ENCODE results near the gene ATG10.
"Not testable (repeated sequence)": the region's sequence is repeated elsewhere in the genome, so short reads cannot be mapped to it uniquely, and the experiment has no call there.

Gene ATG10

GRCh38 chr5:82139837-82140236, 168.0 kb downstream of the ATG10 start:
- not testable (repeated sequence) for DNase-seq

GRCh38 chr5:82142217-82142841, 170.5 kb downstream of the ATG10 start:
- no peak for DNase-seq

DNA sequence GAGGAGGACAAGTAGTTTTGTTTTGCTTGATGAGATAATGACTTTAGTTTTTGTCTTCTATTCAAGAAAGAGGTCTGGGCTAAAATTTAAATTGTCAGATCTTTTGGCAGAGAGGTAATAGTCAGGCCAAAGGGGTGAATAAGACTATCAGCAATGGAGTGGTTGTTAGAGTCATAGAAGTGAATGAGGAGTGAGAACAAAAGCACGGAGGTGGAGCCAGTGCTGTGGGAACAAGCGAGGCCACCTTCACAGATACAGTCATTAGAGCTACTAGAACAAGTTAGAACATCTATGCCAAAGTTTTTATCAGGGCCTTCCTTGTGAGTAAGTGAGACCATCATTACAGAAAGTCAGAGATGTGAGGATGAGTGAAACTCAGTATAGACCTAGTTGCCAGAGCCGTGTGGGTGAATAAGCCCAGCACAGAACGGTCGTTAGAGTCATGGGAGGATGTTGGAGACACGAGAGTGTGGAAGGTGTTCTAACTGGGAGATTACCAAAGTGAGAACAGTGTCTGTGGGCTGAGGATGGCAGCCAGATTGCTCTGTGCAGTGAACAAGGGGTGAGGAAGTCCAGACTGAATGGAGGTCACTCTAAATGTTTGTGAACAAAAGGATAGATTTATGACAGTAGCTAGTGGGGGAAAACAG, 171.2 kb downstream of the ATG10 start:
- DNase-seq: no peak

- no peak for DNase-seq
These were observed 176.2 kb downstream of the ATG10 start for GRCh38 chr5:82147860-82148573.

DNA sequence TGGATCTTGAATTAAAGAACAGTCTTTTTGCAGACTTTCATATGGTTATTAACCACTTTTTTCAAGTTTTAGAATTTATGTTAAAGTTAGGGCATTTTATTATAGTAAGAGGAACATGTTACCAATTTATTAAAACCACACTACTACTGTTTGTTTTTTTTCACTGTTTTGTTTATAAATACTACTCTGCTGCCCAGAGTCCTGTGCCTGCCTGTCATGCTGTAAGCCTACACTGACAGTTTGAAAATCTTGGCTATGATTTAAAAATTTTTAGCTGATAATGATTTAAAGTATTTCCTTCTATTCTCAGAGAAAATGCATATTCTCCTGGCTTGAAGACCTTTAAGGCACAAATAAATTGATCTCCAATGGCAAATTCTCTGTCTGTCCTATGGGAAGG, 177.6 kb downstream of the ATG10 start:
- DNase-seq: no peak

GRCh38 chr5:82150559-82150958, 178.7 kb downstream of the ATG10 start:
- DNase-seq: no peak

GRCh38 chr5:82151204-82151603, 179.4 kb downstream of the ATG10 start:
- no peak for DNase-seq

- DNase-seq: no peak
These were observed 179.8 kb downstream of the ATG10 start for GRCh38 chr5:82151662-82152061.

DNA sequence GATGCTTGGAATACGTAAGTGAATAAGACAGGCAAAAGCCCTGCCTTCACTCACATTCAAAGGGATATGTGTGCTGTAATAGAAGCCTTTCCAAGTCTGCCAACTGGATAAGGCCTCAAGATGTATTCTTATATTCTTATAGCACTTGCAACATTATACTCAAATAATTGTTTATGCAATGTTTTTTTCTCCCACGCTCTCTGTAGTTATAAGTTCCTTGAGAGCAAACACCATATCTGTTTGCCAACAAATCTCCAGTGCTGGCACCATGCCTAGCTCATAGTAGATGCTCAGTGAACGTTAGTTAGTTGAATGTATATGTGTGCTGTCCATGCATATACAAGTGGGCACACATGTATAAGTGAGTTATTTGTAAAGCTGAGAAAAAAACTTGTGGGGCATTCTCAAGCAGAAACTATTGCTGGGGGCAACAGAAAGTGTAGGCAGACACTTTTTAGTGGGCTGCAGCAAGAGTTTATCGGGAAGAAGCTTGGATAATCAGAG, 181.2 kb downstream of the ATG10 start:
- DNase-seq: no peak

GRCh38 chr5:82154776-82155175, 183.0 kb downstream of the ATG10 start:
- no peak for DNase-seq

- DNase-seq: no peak
These were observed 183.5 kb downstream of the ATG10 start for GRCh38 chr5:82155305-82155704.

DNA sequence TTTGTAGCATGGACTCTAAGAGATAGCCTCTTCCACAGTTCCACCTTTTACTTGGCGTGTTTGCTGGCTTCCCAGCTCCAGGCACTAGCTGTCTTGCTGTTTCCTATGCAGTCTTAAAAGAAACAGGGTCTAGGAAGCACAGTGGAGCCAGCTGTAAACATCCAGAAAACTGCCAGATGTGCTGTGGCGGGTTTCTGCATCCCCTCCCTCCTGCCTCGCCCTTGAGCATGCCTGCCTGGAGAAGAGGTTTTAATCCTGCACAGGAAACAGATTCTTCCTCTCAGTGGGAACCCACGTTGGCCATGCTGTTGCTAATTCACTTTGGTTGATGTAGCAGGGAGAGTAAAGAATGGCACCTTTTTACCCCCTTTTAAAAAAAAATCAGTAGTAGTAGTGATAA, 185.1 kb downstream of the ATG10 start:
- DNase-seq: no peak

- no peak for DNase-seq
These were observed 187.1 kb downstream of the ATG10 start for GRCh38 chr5:82158755-82159413.

- no peak for DNase-seq
These were observed 189.1 kb downstream of the ATG10 start for GRCh38 chr5:82160948-82161347.

GRCh38 chr5:82162573-82162972, 190.8 kb downstream of the ATG10 start:
- no peak for DNase-seq

DNA sequence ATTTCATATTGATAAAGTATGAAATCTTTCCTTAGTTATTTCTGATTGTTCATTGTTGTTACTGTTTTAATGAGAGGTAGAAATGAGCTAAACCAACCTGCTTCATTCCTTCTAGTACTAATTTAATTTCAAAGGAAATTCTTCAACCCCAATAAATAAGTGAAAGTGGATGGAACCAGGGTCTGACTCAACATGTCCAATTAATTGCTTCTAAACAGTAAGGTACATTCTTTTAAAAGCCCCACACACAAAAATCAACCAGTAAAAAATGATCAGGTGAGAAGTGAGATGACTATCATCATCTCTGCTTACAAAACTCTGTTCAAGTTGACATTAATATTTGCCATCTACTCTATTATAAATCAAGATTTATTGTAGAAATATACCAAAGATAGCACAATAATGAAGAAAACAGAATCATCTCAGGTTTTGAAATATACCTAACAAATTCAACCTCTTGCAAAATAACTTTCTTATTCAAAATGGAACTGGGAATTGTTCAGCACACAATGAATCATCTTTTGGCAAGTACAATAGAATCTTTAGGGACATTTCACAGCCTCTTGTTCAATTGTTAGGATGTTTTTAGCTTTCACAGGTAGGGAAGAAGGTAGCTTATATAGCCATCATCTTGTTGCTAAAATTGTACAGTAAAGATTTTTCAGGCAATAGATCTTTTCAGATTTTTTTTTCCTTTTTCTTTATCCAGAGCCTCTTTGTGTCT, 191.8 kb downstream of the ATG10 start:
- no peak for DNase-seq

DNA sequence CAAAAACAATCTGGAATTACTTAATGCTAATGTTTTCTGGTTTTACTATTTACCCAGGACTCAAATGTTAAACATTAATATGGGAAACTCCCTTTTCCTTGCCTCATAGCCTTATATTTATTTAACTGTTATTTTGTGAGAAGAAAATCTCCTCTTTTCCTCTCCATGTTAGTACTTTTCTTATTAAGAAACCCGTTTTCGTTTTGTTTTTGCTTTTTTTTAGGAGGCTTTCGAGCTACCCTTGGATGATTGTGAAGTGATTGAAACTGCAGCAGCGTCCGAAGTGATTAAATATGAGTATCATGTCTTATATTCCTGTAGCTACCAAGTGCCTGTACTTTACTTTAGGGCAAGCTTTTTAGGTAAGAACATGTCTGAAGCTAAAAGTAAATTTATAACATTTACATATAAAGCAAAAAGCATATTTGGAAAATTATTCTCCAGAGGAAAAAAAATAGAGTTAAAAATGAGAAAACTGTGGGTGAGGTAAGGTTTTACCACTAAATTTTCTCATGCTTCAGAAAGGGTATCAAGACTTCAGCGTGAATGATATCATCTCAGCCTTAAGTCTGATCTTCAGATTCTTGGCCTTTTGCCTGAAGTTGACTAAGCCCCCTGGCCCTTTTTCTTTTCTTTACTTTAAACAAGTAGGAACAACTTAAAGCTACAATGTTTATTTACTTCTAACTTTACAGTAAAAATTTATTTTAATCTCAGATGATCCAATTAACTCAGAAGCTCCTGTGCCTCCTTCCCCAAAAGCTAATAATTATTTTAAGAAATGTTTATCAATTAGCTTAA, 192.6 kb downstream of the ATG10 start:
- no peak for DNase-seq

DNA sequence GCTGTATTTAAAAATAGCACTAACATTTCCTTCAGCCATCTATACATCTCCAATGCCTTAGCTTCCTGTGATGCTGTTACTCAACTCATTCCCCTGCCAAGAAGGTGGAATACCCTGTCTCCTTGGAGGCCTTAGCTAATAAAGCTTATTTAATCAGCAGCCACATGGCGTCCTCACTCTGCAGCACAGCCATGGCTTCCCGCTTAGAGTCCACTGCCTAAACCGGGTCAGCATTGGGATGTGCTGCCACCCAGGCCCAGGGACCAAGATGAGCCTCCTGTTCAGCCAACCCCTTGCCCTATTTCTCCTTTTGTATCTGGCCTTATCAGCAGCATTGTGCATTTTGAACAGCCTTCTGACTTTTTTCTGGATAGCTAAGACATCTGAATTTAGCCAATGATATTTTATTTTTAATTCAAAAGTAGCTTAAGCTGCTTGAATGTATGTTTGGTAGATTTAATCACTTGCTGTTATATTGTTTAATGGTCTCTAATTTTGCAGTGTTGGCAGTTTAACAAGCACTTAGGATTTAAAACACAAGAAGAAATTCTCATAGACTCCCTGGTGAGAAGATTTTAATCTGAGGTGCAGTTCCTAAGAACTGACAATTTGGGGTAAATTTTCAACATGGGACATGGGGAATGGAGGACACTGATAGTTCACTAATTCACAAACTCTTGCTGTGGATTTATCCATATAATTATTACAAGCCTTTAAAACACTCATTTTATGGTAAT, 193.3 kb downstream of the ATG10 start:
- no peak for DNase-seq

- peak; percentile 10 to 33 for DNase-seq
These were observed 194.1 kb downstream of the ATG10 start for GRCh38 chr5:82165740-82166530.

DNA sequence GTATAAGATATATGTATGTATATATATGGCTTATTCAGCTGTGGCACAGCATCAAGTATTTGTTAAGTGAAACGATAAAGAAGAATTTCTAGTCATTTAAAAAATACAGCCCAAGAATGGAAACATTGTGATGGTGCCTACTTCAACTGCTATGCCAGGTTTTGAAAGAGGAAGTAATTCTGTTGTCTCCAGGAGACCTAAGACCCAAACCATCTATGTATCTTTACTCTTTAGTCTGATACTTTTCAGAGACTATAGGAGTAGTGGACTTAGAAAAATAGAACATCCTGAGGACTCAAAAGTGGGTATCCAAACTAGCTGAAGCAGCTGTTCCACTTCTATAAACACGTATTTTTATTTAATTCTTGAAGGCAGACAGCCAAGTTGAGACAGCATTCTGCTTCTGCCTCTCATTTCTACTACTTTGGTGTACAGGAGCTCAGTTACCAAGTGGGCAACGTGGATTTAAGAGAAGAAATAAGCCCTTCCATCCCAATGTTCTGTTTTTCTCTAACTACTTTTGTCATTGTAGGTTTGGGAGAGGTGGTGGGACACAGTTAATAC, 195.6 kb downstream of the ATG10 start:
- no peak for DNase-seq

Measured in activated CD4-positive, alpha-beta T cell treated with anti-CD3 and anti-CD28 coated beads for 4 hours (primary cell).